GM12878 (cell line): ENCODE results near the gene MEIS1. TPM values are rescaled to one million over a fixed set of nuclear protein-coding genes. Genes with fewer than 3 reads are reported as not detected.
"Not testable (repeated sequence)": the region's sequence is repeated elsewhere in the genome, so short reads cannot be mapped to it uniquely, and the experiment has no call there.

Experiments
- ATAC-seq: fragments of 200-7000 bp; cut with Tn5 transposase; 3 replicates; pipeline ENCODE4 v1.9.1; 2020; ENCODE audit warnings: mild to moderate bottlenecking, moderate library complexity
- BruUV-seq: library from RNA; stranded (reverse); fragments of 400-500 nt; replicated peaks from 2 replicates; lab custom pipeline; 2021; lab: Mats Ljungman, UMichigan
- CTCF ChIA-PET: fragments of 300-600 bp; sonication (Branson Sonifier 250); formaldehyde crosslinking; extraction: SDS; loops from one replicate; lab custom pipeline; 2021; ENCODE audit warnings: inconsistent platforms; lab: Yijun Ruan, JAX
- POLR2A ChIA-PET: fragments of 350-600 bp; formaldehyde crosslinking; extraction: SDS; loops from one replicate; lab custom pipeline; 2021; ENCODE audit warnings: inconsistent platforms; lab: Charles Lee
- RAD21 ChIA-PET: fragments of 300-600 bp; sonication (Branson Sonifier 250); formaldehyde crosslinking; loops from one replicate; lab custom pipeline; 2023; ENCODE audit warnings: antibody characterized with exemption; ENCODE audit not compliant: unreplicated experiment; lab: Charles Lee
- SMC1A ChIA-PET: fragments of 300-600 bp; sonication (Branson Sonifier 250); formaldehyde crosslinking; loops from one replicate; lab custom pipeline; 2023; ENCODE audit not compliant: unreplicated experiment, uncharacterized antibody; lab: Charles Lee
- DNase-seq: peaks from one replicate; pipeline ENCODE4 v3.0.0-alpha.2; 2011; ENCODE audit warnings: low read depth, low spot score
- FAIRE-seq: peaks from 3 replicates; lab custom pipeline; 2011; peaks lifted over from hg19 to GRCh38; lab: Jason Lieb, UNC
- H2AFZ ChIP-seq: 2 replicates; pipeline ENCODE4 v1.6.0; 2011; ENCODE audit warnings: low read depth, low read length, control low read depth; ENCODE audit not compliant: control insufficient read depth
- H3K27ac ChIP-seq: 2 replicates; pipeline ENCODE4 v1.5.1; 2011; ENCODE audit warnings: control low read depth; ENCODE audit not compliant: control insufficient read depth, insufficient read depth
- H3K27me3 ChIP-seq, 2 experiments: replicated peaks in 1 of 2; 2 replicates each; pipeline versions ENCODE4 v1.6.0 to v1.6.1; 2011; ENCODE audit warnings: low read length in 1 of 2; ENCODE audit not compliant: control insufficient read depth in 2 of 2, insufficient read depth in 2 of 2
- H3K36me3 ChIP-seq, 2 experiments: 2 replicates each; pipeline ENCODE4 v1.5.1; 2011; ENCODE audit warnings: low read length in 1 of 2; ENCODE audit not compliant: control insufficient read depth in 2 of 2, insufficient read depth in 2 of 2
- H3K4me1 ChIP-seq: 2 replicates; pipeline ENCODE4 v1.6.1; 2011; ENCODE audit warnings: mild to moderate bottlenecking, low read length, moderate library complexity, mixed read lengths; ENCODE audit not compliant: control insufficient read depth, insufficient read depth
- H3K4me2 ChIP-seq: 2 replicates; pipeline ENCODE4 v1.6.0; 2011; ENCODE audit warnings: control low read depth; ENCODE audit not compliant: control insufficient read depth, insufficient read depth
- H3K4me3 ChIP-seq: fragments of 200-600 bp; sonication (generic); 2 replicates; pipeline ENCODE4 v1.5.1; 2016
- H3K79me2 ChIP-seq: 2 replicates; pipeline ENCODE4 v1.6.0; 2011; ENCODE audit warnings: low read length; ENCODE audit not compliant: control insufficient read depth, insufficient read depth
- H3K9ac ChIP-seq: 2 replicates; pipeline ENCODE4 v1.8.0; 2011; ENCODE audit warnings: low read length, control low read depth, mixed read lengths; ENCODE audit not compliant: control insufficient read depth, insufficient read depth
- H3K9me3 ChIP-seq: replicated peaks from 3 replicates; pipeline ENCODE4 v1.5.1; 2011; ENCODE audit warnings: mild to moderate bottlenecking, low read length; ENCODE audit not compliant: control insufficient read depth, insufficient read depth
- H4K20me1 ChIP-seq: 2 replicates; pipeline ENCODE4 v1.6.0; 2011; ENCODE audit not compliant: control insufficient read depth, insufficient read depth
- ESRRA ChIP-seq: IDR thresholded peaks from 2 replicates; pipeline ENCODE4 v1.6.1; 2012; ENCODE audit warnings: mild to moderate bottlenecking, low read length, improper control_type of control experiment
- RUNX3 ChIP-seq: IDR thresholded peaks from 2 replicates; pipeline ENCODE4 v1.6.1; 2012; ENCODE audit warnings: low read length, inconsistent platforms
- SPI1 ChIP-seq: IDR thresholded peaks from 2 replicates; pipeline ENCODE4 v1.6.1; 2011; ENCODE audit warnings: low read depth, mild to moderate bottlenecking, low read length, moderate library complexity, borderline replicate concordance; ENCODE audit not compliant: insufficient read depth
- YBX1 ChIP-seq: fragments of 450-650 bp; IDR thresholded peaks from 2 replicates; pipeline ENCODE4 v1.6.1; 2016; ENCODE audit warnings: antibody characterized with exemption
- ZNF217 ChIP-seq: fragments of 450-650 bp; IDR thresholded peaks from 2 replicates; pipeline ENCODE4 v1.6.1; 2017; ENCODE audit warnings: antibody characterized with exemption, mild to moderate bottlenecking
- WGBS: methylation state at CpG from one replicate; pipeline ENCODE4 v1.1.6; 2016; ENCODE audit warnings: low lambda C conversion rate; ENCODE audit not compliant: insufficient replicate concordance, insufficient coverage; ENCODE audit errors: missing lambda C conversion rate; 5-methylcytosine and 5-hydroxymethylcytosine counted together
- in situ Hi-C: fragments of 300-500 bp; cut with MboI; formaldehyde crosslinking; loops from 9 replicates; pipeline ENCODE4 v1.14.3; 2018; ENCODE audit warnings: mixed read lengths
- intact Hi-C: fragments of 100-400 bp; cut with micrococcal nuclease; formaldehyde crosslinking; loops from one replicate; pipeline ENCODE4 v1.14.2; 2022; ENCODE audit not compliant: unreplicated experiment
- polyA plus RNA-seq, 11 experiments: library from polyadenylated mRNA; depleted of rRNA in 4 of 11; unstranded in 6 of 11; stranded (reverse) in 5 of 11; fragments of >200 nt; fragmentation: Nextera tagmentation in 4 of 11; fragmentation: Illumina TruSeq in 1 of 11; extraction: Ambion mirVana in 4 of 11; extraction: Trizol in 1 of 11; gene quantifications; 1 replicate in 1 of 11; 2 replicates in 10 of 11; pipeline versions ENCODE4 v1.2.1 to v1.2.3, GENCODE V29; 2011 to 2016; ENCODE audit warnings: inconsistent platforms in 2 of 11, missing spikeins in 2 of 11, low read depth in 1 of 11
- total RNA-seq, 4 experiments: library from RNA; depleted of rRNA in 3 of 4; stranded (reverse); fragments of >200 nt in 3 of 4; fragmentation: Illumina TruSeq in 1 of 4; extraction: Trizol in 1 of 4; gene quantifications; 2 replicates each; pipeline versions ENCODE4 v1.2.1 to v1.2.3, GENCODE V29; 2013 to 2021

MEIS1 gene
- total and polyA plus RNA-seq, 10 of the 15 experiments (the other 5 are each of a cell fraction or from before 2014, with no cell fraction given) = 0.04 to 0.31 (median 0.14) TPM; not detected in 6

DNA sequence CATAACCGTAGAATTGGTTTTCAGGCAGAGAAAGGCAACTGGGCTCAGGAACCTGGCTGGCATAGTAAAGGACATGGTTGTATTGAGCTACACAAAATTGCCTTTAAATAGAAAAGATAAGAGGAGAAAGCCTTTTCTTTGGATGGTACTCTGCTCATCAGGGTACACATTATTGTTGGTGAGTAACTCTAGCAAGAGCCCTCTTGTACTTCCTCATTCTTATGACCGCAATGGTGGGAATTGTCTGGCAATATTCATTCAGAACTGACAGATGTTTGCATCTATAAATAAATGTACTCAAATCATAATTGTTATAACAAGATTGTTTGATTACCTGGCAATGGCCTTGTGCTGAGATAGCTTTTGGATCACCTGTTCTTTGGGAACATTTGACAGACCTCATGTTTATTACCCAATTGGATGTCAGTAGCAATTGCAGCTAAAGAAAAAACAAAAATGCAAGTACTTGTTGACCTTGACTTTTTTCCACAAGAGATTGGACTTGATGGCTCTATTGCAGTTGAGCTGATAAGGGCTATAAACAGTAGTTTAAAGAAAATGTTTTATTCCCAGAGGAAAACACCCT is 43.9 kb downstream of the MEIS1 start:
- no peak overlapping the region for H3K27ac ChIP-seq
- no peak overlapping the region for H3K4me3 ChIP-seq
- H3K9me3 ChIP-seq = no peaks in the 10 kb centered on the region
- ChIA-PET RAD21 (no interaction called here), SMC1A (no interaction called here), POLR2A (no interaction called here), CTCF (interaction anchor here (1.0 kb wide), 1 partner anchor 17 kb away, joined by 3 read pairs; no protein-coding TSS in a partner anchor)
- H3K4me1 ChIP-seq = no peaks in the 10 kb centered on the region
- no peaks in the 10 kb centered on the region for H4K20me1 ChIP-seq
- no peaks in the 10 kb centered on the region for H3K79me2 ChIP-seq
- H2AFZ ChIP-seq = no peak overlapping the region
- H3K9ac ChIP-seq = no peak overlapping the region
- intact Hi-C loops = no loop called here
- H3K36me3 ChIP-seq = no peaks in the 10 kb centered on the region
- TF ChIP-seq RUNX3 = no peak
- H3K27me3 ChIP-seq = no peaks in the 10 kb centered on the region
- no peak for FAIRE-seq
- BruUV-seq = no TSS peak
- H3K4me2 ChIP-seq = no peak overlapping the region
- DNase-seq = no peak
- ATAC-seq = no peak
- 40% methylated on average over 2 of the region's 2 CpGs for WGBS
- in situ Hi-C loops = no loop called here

DNA sequence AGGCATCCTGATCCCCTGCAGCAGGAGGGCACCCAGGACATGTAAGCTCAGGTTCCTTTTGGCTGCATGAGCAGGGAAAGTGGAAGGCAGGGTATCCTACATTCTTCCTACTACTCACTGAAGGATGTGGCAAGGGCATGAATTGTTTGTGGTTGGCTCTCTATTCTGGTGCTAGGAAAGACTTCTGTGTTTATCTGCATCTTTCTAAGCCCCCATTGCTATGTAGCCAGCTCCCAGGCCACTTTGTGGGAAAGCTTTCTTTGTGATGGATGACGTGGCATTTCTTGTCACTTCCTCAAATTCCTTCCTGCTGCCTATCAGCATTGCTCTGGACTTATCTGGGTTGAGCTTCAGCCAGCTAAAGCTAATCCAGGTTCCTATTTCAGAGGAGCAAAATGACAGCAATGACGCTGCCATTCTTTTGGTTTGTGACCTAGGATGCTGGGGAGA is 46.2 kb downstream of the MEIS1 start:
- Histone ChIP-seq H3K4me3 (no peak overlapping the region), H4K20me1 (no peaks in the 10 kb centered on the region), H3K4me1 (no peaks in the 10 kb centered on the region), H3K27me3 (no peaks in the 10 kb centered on the region), H2AFZ (no peak overlapping the region), H3K9ac (no peak overlapping the region), H3K36me3 (no peaks in the 10 kb centered on the region), H3K9me3 (no peaks in the 10 kb centered on the region), H3K79me2 (no peaks in the 10 kb centered on the region), H3K27ac (no peak overlapping the region), H3K4me2 (no peak overlapping the region)
- FAIRE-seq (no peak), DNase-seq (no peak), ATAC-seq (no peak)
- POLR2A ChIA-PET = no interaction called here
- in situ Hi-C loops (no loop called here), intact Hi-C loops (no loop called here)
- BruUV-seq = no TSS peak
- TF ChIP-seq YBX1 (no peak), ZNF217 (no peak), ESRRA (no peak), SPI1 (peak; percentile 30; the same call in 1 of the 2 replicates)
- CTCF ChIA-PET = no interaction called here
- SMC1A ChIA-PET = no interaction called here
- RAD21 ChIA-PET = no interaction called here
- 0% methylated on average over 2 of the region's 2 CpGs for WGBS

DNA sequence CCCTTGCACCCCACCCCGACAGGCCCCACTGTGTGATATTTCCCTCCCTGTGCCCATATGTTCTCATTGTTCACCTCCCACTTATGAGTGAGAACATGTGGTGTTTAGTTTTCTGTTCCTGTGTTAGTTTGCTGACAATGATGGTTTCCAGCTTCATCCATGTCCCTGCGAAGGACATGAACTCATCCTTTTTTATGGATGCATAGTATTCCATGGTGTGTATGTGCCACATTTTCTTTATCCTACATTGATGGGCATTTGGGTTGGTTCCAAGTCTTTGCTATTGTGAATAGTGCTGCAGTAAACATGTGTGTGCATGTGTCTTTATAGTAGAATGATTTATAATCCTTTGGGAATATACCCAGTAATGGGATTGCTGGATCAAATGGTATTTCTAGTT is 50.3 kb downstream of the MEIS1 start:
- H3K4me1 ChIP-seq, ATAC-seq: not testable (repeated sequence)
- WGBS = 7% methylated on average over 1 of the region's 2 CpGs

More for the DNA sequence above, 50.3 kb downstream of the MEIS1 start:
- H3K79me2 ChIP-seq, FAIRE-seq, H3K27ac ChIP-seq, BruUV-seq, H3K36me3 ChIP-seq, H3K27me3 ChIP-seq, H4K20me1 ChIP-seq, DNase-seq, H3K9ac ChIP-seq, H2AFZ ChIP-seq, H3K4me3 ChIP-seq, H3K4me2 ChIP-seq, RAD21 ChIA-PET, CTCF ChIA-PET, POLR2A ChIA-PET, H3K9me3 ChIP-seq, in situ Hi-C loops, intact Hi-C loops: not testable (repeated sequence)
- SMC1A ChIA-PET = interaction anchor here (0.6 kb wide), 1 partner anchor 379 kb away, joined by 3 read pairs; no protein-coding TSS in a partner anchor
